ENCODE measurements around the gene TRMT1.

TRMT1 gene

DNA sequence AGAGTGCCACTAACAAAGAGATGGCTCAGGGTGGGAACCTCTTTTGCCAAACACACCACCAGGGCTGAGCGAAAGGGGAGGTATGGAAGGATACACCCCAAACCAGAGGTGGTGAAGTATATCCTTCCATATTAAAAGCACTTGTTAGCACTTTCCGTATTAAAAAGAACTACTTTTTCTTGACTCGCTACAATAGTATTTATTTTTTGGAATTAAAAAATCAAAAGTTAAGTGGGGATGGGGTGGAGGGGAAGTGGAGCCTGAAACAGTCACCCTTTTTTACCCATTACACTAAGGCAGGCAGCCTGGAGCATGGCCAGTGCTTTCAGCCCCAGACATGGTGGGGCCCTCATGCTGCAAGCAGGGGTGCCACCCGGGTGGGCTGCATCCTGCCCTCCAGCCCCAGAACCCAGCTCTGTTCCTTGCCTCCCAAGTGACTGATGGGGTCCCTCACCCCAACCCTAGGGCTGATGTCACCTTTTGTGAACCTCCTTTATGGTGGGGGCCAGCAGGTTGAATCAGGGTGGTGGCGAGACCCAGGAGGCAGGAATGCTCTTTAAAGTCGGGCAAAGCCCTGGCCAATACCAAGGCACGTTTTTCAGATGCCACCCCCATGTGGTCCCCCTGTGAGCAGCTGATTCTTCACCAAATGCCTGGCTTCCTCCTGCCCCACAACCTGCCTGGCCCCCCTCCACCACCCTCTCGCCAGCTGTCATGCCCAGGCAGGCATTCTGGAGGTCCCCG lies 44.9 kb downstream of the TRMT1 start:
- DNase-seq (ENCODE audit: low read depth), result no peak

DNA sequence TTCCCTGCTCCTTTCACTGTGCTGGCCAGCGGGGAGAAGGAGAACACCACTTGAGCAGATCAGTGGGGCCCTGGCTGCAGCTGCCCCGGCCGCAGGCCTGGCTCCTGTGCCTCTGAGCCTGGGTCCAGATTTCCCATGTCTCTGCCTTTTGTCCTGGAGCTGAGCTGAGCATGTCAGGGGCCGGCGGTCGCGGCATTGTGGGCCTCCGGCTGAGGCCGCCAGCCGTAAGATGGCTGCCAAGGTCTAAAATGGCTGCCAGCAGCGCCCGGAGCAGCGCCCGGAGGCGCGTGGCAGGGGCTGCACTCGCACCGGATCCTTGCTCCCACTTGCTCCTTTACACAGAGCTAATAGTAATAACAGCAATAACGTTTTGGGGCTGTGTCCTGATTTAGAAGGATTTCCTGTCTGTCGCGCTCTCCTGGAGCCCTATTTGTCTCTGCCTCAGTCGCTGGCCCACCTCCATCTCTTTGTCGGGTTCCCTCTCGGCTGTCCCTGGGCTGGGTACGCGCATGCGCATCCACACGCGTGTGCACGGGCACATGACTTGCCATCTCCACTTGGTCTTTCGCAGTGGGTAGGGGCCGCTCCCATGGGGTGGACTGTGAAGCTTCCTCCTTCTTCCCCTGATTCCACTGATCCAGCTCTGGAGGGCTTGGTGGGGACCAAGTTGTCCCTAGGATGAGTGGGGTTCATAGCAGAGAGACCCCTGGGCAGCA lies 46.0 kb downstream of the TRMT1 start:
- DNase-seq (ENCODE audit: low read depth), result no peak

GRCh38 chr19:13069415-13070359 lies 46.9 kb downstream of the TRMT1 start:
- no peak for DNase-seq (ENCODE audit: low read depth)

GRCh38 chr19:13068085-13068846 lies 48.3 kb downstream of the TRMT1 start:
- DNase-seq (ENCODE audit: low read depth), result no peak

DNA sequence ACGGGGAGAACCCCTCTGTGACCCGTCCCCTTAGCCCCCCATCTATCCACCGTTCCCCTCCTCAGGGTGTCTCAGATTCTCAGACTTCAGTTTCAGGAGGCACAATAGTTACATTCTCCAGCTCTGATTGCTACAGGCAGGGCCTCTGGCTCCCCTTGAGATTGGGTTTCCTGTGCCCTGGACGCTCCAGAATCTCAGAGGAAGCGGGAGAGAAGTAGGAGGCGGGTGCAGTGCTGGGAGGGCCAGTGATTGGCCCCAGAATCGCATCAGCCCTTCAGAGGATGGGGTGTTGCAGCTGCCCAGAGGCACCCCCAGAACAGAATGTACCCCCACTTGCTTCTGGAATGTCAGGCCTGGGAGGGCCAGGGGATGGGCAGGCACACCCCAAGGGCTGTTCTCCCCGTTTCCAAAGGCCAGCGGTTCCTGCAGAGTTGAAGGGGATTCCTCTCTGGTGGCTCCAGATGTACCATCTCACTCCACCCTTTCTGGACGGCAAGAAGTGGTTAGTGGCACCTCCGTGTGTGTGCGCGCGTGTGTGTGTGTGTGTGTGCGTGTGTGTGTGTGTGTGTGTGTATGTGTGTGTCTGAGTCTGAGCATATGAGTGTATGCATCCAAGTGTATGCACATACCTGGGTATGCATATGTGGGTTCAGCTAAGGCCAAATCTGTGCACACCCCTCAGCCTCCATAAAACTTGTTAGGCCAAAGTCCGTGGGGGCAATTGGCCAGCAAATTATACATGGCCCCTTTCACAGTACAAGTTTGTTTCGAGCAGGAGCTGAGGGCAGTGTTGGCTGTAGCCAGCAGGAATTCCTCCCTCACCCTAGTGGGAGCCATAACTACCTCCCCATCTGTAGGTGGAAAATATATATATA lies 49.4 kb downstream of the TRMT1 start:
- DNase-seq (ENCODE audit: low read depth), result no peak

GRCh38 chr19:13066226-13066625 lies 50.3 kb downstream of the TRMT1 start:
- no peak for DNase-seq (ENCODE audit: low read depth)

GRCh38 chr19:13064092-13064489 lies 52.4 kb downstream of the TRMT1 start:
- DNase-seq (ENCODE audit: low read depth), result no peak

DNA sequence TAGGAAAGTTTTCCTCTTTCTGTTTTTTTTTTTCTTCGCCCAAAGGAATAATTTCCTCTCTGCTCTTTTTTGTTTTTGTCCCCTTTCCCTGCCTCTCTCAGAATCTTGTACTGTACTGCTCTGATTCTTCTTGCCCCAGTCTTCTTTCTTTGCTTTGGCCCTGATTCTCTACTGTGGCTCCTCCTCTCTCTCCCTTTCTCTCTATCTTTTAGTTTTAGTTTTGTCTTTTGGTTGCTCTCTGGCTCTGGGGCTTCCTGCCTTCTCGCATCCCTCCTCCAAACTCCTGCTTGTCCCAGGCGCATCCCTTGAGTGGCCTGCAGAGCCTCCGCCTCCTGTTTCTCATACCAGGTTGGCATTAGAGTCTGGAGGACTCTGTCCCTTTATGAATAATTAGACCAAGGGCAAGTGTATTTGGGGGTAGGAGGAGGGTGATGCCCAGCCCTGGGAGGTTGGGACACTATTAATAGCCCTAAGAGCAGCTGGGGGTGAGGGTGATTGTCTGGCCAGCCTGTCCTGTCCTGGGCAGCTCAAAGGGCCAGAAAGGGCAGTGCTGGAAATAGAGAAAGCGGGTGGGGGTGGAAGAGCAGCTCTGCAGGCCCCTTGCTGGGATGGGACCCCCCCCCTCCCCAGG lies 53.0 kb downstream of the TRMT1 start:
- DNase-seq (ENCODE audit: low read depth), result no peak

DNA sequence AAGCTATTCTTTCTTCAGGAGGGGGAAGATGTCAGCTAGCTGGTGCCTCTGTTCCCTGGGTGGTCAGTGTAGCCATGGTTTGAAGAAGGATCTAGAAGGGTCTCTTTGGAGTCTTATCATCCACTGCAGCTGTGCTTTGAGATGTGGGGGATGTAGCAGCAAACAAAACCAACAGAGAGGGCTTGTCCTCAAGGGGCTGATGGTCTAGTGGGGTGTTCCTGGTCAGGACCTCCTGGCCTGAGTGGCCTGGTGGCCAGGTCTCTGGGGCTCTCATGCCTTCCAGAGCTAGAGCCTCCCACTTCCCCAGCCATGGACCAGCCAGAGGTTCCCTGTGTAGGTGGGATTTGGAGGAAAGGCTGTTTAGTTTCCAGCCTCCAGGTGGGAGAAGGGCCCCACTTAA lies 54.2 kb downstream of the TRMT1 start:
- no peak for DNase-seq (ENCODE audit: low read depth)

- peak; percentile 51 for DNase-seq (ENCODE audit: low read depth)
Observed at GRCh38 chr19:13060964-13061927, 55.3 kb downstream of the TRMT1 start.

- peak; percentile 16 for DNase-seq (ENCODE audit: low read depth)
Observed at GRCh38 chr19:13060233-13060963, 56.1 kb downstream of the TRMT1 start.

DNA sequence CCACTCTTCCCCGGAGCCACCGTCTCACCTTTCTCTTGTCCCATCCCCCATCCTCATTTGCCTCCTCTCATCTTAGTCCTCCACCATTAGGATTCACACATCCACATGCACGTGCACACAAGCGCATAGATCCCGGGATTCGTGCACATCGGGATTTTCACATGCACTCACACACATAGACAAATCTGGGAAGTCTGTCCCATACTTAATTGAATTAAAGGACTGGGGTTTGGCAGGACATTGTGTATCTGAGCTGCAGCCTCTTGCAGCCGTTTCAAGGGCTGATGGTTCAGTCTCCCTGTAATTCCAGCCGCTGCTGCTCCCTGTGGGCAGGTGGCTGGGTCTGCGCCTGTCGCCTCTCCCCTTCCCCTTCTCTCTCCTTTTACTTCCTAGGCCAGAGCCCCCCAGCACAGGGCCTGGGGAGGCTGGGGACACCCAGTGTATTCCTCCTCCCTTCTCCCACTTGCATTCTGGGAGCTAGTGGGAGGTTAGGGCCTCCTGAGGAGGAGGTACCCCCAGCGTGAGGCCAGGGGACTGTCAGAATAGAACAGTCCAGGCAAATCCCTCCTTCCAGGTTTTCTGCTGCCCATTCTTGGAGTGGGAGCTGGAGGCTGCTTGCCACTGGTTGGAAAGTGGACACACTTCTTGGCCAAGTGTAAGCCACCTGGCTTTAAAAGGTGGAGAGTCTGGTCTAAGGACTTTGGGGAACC lies 57.4 kb downstream of the TRMT1 start:
- DNase-seq (ENCODE audit: low read depth), result no peak

- DNase-seq (ENCODE audit: low read depth), result no peak
Observed at GRCh38 chr19:13057744-13058143, 58.8 kb downstream of the TRMT1 start.

DNA sequence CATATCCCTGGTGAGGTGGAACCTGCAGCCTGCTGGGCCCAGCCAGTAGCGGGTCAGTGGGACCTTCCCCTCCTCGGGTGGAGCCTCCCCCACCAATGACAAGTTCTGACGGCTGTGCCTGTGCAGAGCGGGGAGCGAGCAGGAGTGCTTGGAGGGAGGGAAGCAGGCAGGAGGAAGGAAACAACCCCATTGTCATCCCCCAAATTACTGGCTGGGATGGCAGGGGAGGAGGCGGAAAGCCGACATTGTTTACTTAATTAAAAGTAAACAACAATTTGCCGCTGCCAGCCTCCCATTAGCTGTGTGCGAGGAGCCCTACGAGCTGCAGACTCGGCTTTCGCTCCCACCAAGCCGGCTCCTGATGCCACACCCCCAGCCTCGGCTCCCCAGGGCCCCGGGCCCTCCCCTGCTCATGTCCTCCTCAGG lies 59.4 kb downstream of the TRMT1 start:
- no peak for DNase-seq (ENCODE audit: low read depth)

DNA sequence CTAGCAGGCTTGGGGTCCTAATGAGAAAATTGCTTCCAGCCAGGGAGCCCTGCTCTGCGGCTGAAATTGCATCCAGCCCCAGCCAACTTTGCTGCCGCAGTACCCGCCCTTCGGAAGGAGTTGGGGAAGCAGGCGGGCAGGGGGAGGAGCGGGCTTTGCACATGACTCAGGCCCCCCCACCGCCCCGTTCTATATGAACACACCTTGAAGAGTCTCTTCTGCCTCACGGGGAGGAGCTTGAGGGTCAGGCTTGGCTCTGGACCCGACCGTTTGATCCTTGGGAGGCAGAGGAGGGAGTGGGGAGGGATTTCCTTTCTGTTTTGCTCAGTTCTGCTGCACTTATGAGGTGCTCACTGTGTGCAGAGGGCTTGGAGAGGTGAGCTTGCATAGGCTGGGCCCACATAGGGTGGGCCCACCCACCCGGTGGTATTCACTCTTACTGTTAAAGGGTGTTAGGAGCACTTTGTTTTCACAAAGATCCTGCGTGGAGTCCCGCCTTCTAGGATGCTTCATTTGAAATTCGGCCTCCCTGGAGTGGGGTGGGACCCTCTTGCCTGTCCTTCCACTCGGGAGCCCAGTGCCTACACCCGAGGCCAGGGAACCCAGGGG lies 60.4 kb downstream of the TRMT1 start:
- DNase-seq (ENCODE audit: low read depth), result peak; percentile 91

DNA sequence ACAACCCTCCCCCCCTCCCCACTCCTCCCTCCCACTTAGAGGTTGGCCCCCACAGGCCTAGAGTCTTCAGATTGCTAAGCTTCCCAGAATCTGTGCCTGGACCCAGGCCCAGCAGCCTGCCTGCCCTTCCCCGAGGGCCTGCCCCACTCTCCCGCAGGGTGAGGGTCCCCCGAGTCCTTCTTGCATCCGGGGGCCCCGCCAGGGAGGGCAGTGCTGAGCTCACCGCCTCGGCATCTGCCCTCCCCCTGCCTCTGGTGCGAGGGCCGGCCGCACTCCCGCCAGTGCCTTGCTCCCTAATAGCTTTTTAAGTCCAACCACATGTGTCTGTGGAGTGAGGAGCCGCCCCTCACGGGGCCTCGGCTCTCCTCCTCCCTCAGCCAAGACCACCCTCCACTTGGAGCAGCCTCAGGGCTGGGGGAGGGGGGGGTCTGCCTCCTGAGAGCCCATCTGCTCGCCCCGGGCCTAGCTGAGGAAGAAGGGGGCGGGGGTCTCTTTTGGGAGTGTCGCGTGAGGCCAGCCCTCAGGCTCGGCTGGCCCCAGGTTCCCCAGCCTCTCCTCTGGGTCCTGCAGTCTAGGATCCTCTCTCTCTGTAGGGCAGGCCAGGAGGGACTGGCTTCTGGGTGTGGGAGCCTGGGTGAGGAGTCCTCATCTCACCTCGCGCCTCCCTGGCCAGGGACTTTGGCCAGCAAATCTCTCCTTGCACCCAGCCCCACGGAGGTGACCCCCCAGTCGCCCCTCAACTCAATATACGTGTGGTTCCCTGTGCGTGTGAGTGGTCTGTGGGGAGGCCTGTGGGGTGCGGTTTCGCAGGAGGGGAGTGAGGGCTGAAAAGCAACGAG lies 61.1 kb downstream of the TRMT1 start:
- DNase-seq (ENCODE audit: low read depth), result peak; percentile 98

Data from amniotic epithelial cell (primary cell).